Neural cell (in vitro differentiated cells): Measurements from ENCODE around the gene CD6. TPM values are rescaled to one million over a fixed set of nuclear protein-coding genes. Genes with fewer than 3 reads are reported as not detected.

Experiments used
- H2AFZ ChIP-seq: fragments of 200-600, 300-800 bp; sonication (generic), shearing (Covaris generic); 2 replicates; pipeline ENCODE4 v1.6.0; 2014; ENCODE audit warnings: low read depth, mild to moderate bottlenecking, antibody characterized with exemption, low read length, moderate library complexity
- H3F3A ChIP-seq: fragments of 200-600 bp; shearing (Covaris generic); 2 replicates; pipeline ENCODE4 v1.6.1; 2016; ENCODE audit warnings: mild to moderate bottlenecking, moderate library complexity, mixed read lengths, antibody characterized with exemption, low read length; ENCODE audit not compliant: insufficient read depth, poor library complexity, severe bottlenecking
- H3K27ac ChIP-seq: fragments of 200-600, 300-800 bp; sonication (generic), shearing (Covaris generic); 2 replicates; pipeline ENCODE4 v1.5.1; 2014; ENCODE audit warnings: mild to moderate bottlenecking, low read length, moderate library complexity
- H3K27me3 ChIP-seq: fragments of 300-800, 200-600 bp; sonication (generic), shearing (Covaris generic); 2 replicates; pipeline ENCODE4 v1.6.0; 2014; ENCODE audit warnings: mild to moderate bottlenecking, low read depth, low read length, moderate library complexity; ENCODE audit not compliant: insufficient read depth
- H3K36me3 ChIP-seq: fragments of 300-800, 200-600 bp; sonication (generic), shearing (Covaris generic); 2 replicates; pipeline ENCODE4 v1.5.1; 2014; ENCODE audit warnings: mild to moderate bottlenecking, antibody characterized with exemption, low read length, moderate library complexity; ENCODE audit not compliant: insufficient read depth
- H3K4me2 ChIP-seq: fragments of 300-800, 200-600 bp; sonication (generic), shearing (Covaris generic); 2 replicates; pipeline ENCODE4 v1.6.0; 2014; ENCODE audit warnings: mild to moderate bottlenecking, low read length
- H3K4me3 ChIP-seq: fragments of 300-800, 200-600 bp; sonication (generic), shearing (Covaris generic); 2 replicates; pipeline ENCODE4 v1.5.1; 2014; ENCODE audit warnings: mild to moderate bottlenecking, low read length, moderate library complexity
- H3K79me2 ChIP-seq: fragments of 200-600 bp; shearing (Covaris generic); replicated peaks from 2 replicates; pipeline ENCODE4 v1.6.0; 2014; ENCODE audit warnings: mild to moderate bottlenecking, low read length, moderate library complexity; ENCODE audit not compliant: insufficient read depth
- H3K9ac ChIP-seq: fragments of 300-800, 200-600 bp; sonication (generic), shearing (Covaris generic); 2 replicates; pipeline ENCODE4 v1.6.1; 2016; ENCODE audit warnings: mild to moderate bottlenecking, low read length, mixed read lengths
- H3K9me2 ChIP-seq: fragments of 200-600 bp; shearing (Covaris generic); 2 replicates; pipeline ENCODE4 v1.6.1; 2016; ENCODE audit warnings: mild to moderate bottlenecking, low read length, mixed read lengths; ENCODE audit not compliant: insufficient read depth
- H3K9me3 ChIP-seq: fragments of 200-600, 300-800 bp; sonication (generic), shearing (Covaris generic); 2 replicates; pipeline ENCODE4 v1.6.1; 2016; ENCODE audit warnings: mild to moderate bottlenecking, mixed run types, low read length, moderate library complexity, mixed read lengths
- H4K20me1 ChIP-seq: fragments of 200-600 bp; shearing (Covaris generic); 2 replicates; pipeline ENCODE4 v1.6.1; 2016; ENCODE audit warnings: mild to moderate bottlenecking, mixed run types; ENCODE audit not compliant: insufficient read depth
- EP300 ChIP-seq: fragments of 450-650 bp; conservative IDR thresholded peaks from 2 replicates; pipeline ENCODE4 v1.6.1; 2014; ENCODE audit warnings: antibody characterized with exemption, mild to moderate bottlenecking, moderate library complexity; ENCODE audit not compliant: poor library complexity, severe bottlenecking
- EZH2 ChIP-seq: fragments of 200-600, 300-800 bp; shearing (Covaris generic), sonication (generic); IDR thresholded peaks from 2 replicates; pipeline ENCODE4 v1.6.1; 2014; ENCODE audit warnings: antibody characterized with exemption, low read length, borderline replicate concordance, mild to moderate bottlenecking; ENCODE audit not compliant: insufficient read depth, poor library complexity, severe bottlenecking
- MXI1 ChIP-seq: fragments of 450-650 bp; conservative IDR thresholded peaks from 2 replicates; pipeline ENCODE4 v1.6.1; 2014; ENCODE audit warnings: antibody characterized with exemption, mild to moderate bottlenecking; ENCODE audit not compliant: poor library complexity, severe bottlenecking
- POLR2AphosphoS5 ChIP-seq: IDR thresholded peaks from 2 replicates; pipeline ENCODE4 v1.6.1; 2012
- RAD21 ChIP-seq: fragments of 450-650 bp; conservative IDR thresholded peaks from 2 replicates; pipeline ENCODE4 v1.6.1; 2014; ENCODE audit warnings: antibody characterized with exemption, mild to moderate bottlenecking, moderate library complexity
- SMC3 ChIP-seq: fragments of 450-650 bp; conservative IDR thresholded peaks from 2 replicates; pipeline ENCODE4 v1.6.1; 2014; ENCODE audit warnings: antibody characterized with exemption, mild to moderate bottlenecking, moderate library complexity; ENCODE audit not compliant: poor library complexity
- TAF1 ChIP-seq: IDR thresholded peaks from 2 replicates; pipeline ENCODE4 v1.6.1; 2012; ENCODE audit warnings: low read depth
- polyA plus RNA-seq: library from polyadenylated mRNA; depleted of rRNA; stranded (reverse); fragments of >200 nt; gene quantifications from 2 replicates; pipeline ENCODE4 v1.2.3, GENCODE V29; 2014
- TF ChIP-seq, protein P1 (sequence below): fragments of 450-650 bp; IDR thresholded peaks from 2 replicates; pipeline ENCODE4 v1.5.1; 2014; ENCODE audit warnings: antibody characterized with exemption, mild to moderate bottlenecking, moderate library complexity; ENCODE audit not compliant: poor library complexity, severe bottlenecking
- TF ChIP-seq, protein P2 (sequence below): IDR thresholded peaks from 2 replicates; pipeline ENCODE4 v1.6.1; 2012; ENCODE audit warnings: borderline replicate concordance

The CD6 gene
- polyA plus RNA-seq, 1 donor from 2014 or later: not detected

DNA sequence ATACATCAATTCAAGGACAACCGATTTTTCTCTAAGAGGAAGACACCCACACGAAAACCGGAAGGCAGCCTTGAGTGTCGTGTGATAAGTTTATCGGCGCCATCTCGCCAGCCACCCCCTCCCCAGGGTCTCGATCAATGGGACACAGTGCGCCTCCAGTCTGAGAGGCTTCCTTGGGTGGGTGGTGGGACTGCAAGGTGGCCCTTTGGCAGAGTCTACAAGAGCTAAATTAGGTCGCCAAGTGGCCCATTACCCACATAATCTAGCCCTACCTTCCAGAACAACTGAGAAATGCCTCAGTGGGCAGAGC, 64.0 kb downstream of the CD6 start (continued):
- TF ChIP-seq, protein P1, sequence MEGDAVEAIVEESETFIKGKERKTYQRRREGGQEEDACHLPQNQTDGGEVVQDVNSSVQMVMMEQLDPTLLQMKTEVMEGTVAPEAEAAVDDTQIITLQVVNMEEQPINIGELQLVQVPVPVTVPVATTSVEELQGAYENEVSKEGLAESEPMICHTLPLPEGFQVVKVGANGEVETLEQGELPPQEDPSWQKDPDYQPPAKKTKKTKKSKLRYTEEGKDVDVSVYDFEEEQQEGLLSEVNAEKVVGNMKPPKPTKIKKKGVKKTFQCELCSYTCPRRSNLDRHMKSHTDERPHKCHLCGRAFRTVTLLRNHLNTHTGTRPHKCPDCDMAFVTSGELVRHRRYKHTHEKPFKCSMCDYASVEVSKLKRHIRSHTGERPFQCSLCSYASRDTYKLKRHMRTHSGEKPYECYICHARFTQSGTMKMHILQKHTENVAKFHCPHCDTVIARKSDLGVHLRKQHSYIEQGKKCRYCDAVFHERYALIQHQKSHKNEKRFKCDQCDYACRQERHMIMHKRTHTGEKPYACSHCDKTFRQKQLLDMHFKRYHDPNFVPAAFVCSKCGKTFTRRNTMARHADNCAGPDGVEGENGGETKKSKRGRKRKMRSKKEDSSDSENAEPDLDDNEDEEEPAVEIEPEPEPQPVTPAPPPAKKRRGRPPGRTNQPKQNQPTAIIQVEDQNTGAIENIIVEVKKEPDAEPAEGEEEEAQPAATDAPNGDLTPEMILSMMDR: no peak

DNA sequence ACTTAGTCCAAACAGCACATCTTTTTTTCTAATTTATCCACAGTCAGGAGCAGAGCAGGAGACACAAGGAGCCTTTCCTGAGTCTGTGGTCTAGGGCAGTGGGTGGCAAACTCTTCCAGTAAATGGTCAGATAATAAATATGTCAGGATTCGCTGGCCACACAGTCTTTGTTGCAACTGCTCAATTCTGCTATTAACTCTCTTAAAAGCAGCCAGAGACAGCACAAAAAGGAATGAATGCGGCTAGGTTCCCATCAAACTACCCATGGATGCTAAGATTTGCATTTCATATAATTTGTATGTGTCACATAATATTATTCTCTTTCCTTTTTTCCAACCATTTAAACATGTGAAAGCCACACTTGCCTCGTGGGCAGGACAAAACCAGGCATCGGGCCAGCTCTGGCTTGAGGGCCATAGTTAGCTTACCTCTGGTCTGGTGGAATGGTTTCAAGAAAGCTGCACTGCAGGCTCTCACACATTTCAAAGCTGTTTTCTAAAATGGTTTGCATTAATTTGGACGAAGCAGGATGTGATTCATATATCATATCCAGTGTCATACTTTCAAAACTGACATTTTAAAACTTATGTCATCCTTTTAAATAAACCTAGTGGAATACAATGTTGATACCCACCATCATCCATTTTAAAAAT, 66.1 kb downstream of the CD6 start:
- H3F3A ChIP-seq: no peaks in the 10 kb centered on the region
- H3K9ac ChIP-seq: no peak overlapping the region
- H3K4me3 ChIP-seq: no peak overlapping the region
- H3K36me3 ChIP-seq: no peaks in the 10 kb centered on the region
- H3K9me2 ChIP-seq: no peaks in the 10 kb centered on the region
- H3K9me3 ChIP-seq: no peaks in the 10 kb centered on the region
- H3K27ac ChIP-seq: no peak overlapping the region
- H3K79me2 ChIP-seq: no peaks in the 10 kb centered on the region
- no peak overlapping the region for H2AFZ ChIP-seq
- H4K20me1 ChIP-seq: no peaks in the 10 kb centered on the region
- H3K27me3 ChIP-seq: no peaks in the 10 kb centered on the region
- TF ChIP-seq RAD21 (no peak), EP300 (no peak), SMC3 (no peak), EZH2 (no peak), POLR2AphosphoS5 (no peak), TAF1 (no peak), MXI1 (no peak)
- TF ChIP-seq, protein P2, sequence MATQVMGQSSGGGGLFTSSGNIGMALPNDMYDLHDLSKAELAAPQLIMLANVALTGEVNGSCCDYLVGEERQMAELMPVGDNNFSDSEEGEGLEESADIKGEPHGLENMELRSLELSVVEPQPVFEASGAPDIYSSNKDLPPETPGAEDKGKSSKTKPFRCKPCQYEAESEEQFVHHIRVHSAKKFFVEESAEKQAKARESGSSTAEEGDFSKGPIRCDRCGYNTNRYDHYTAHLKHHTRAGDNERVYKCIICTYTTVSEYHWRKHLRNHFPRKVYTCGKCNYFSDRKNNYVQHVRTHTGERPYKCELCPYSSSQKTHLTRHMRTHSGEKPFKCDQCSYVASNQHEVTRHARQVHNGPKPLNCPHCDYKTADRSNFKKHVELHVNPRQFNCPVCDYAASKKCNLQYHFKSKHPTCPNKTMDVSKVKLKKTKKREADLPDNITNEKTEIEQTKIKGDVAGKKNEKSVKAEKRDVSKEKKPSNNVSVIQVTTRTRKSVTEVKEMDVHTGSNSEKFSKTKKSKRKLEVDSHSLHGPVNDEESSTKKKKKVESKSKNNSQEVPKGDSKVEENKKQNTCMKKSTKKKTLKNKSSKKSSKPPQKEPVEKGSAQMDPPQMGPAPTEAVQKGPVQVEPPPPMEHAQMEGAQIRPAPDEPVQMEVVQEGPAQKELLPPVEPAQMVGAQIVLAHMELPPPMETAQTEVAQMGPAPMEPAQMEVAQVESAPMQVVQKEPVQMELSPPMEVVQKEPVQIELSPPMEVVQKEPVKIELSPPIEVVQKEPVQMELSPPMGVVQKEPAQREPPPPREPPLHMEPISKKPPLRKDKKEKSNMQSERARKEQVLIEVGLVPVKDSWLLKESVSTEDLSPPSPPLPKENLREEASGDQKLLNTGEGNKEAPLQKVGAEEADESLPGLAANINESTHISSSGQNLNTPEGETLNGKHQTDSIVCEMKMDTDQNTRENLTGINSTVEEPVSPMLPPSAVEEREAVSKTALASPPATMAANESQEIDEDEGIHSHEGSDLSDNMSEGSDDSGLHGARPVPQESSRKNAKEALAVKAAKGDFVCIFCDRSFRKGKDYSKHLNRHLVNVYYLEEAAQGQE: no peak
- TF ChIP-seq, protein P1: no peak
- no peak overlapping the region for H3K4me2 ChIP-seq

DNA sequence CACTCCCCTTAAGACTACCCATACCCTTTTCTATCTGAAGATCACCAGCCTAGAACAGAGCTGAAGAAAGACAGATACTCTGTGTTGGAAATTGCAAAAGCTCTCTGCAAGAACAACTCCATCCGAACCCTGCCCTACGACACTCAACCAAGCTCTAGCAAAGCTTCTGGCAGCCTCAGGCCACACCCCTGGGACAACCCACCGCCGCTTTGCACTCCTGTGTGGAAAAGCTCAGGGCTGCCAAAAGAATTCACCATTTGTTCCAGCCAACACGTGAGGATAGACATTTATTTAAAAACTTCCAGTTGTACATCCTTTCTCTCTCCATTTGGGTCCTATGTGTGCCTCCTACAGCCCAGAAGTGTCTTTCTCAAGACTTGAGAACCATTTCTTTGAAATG, 68.4 kb downstream of the CD6 start:
- Histone ChIP-seq H3K79me2 (no peaks in the 10 kb centered on the region), H3K27ac (no peak overlapping the region), H3K9me3 (no peaks in the 10 kb centered on the region), H3K9ac (no peak overlapping the region), H4K20me1 (no peaks in the 10 kb centered on the region), H2AFZ (no peak overlapping the region), H3K4me2 (no peak overlapping the region), H3F3A (no peaks in the 10 kb centered on the region), H3K27me3 (no peaks in the 10 kb centered on the region), H3K9me2 (no peaks in the 10 kb centered on the region), H3K36me3 (no peaks in the 10 kb centered on the region), H3K4me3 (no peak overlapping the region)
- TF ChIP-seq MXI1: no peak
- TF ChIP-seq POLR2AphosphoS5: no peak
- TF ChIP-seq SMC3: no peak
- TF ChIP-seq, protein P2: no peak
- TF ChIP-seq, protein P1: no peak
- no peak for TF ChIP-seq RAD21
- TF ChIP-seq EP300: no peak
